Measurements from ENCODE around the gene FJX1. TPM values are rescaled to one million over a fixed set of nuclear protein-coding genes. Genes with fewer than 3 reads are reported as not detected.

Gene FJX1, protein sequence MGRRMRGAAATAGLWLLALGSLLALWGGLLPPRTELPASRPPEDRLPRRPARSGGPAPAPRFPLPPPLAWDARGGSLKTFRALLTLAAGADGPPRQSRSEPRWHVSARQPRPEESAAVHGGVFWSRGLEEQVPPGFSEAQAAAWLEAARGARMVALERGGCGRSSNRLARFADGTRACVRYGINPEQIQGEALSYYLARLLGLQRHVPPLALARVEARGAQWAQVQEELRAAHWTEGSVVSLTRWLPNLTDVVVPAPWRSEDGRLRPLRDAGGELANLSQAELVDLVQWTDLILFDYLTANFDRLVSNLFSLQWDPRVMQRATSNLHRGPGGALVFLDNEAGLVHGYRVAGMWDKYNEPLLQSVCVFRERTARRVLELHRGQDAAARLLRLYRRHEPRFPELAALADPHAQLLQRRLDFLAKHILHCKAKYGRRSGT
- total RNA-seq (2012; rRNA removed) = 56.0 and 74.5 TPM in 2 replicates

DNA sequence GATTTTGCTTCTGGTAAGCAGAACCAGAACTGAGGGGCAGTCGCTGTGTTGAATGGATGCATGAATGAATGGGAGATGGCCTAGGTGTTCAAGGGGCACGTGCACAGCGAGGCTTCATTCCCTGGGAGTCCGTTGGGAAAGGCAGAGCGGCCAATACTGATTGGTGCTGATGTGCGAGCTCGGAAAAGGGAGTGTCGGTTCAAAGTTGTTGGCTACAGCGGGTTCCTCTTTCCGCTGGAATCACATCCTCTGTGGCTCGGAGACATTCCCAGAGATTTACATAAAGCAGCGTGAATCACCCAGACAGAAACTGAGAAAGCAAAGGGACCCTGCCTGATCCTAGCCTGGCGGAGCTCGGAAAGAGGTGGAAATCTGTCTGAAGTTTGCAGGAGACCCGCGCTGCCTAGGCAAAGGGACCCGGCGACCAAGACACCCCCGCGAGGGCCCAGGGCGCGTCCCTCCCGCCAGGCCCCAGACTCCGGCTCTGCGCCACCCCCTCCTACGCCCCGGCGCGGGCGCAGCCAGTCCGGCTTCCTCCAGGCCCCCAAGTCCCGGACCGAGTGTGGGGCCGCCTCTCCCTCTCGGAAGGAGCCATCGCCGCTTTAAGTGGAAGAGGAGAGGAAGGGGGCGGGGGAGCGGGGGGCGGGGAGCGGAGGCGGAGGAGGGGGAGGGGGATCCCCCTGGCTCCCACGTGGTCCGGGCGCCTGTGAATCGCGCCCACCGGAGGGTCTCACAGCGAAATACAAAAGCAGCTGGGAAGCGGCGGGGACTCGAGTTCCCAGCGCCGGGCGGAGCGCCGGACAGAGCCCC lies at the start of gene FJX1:
Gene FJX1 (plus strand): TSS at position 774 of the 810 bp plus-strand sequence. CDS start 177 bp downstream, outside the sequence.
- peak within 1 kb of the TSS; percentile 93 for H3K4me2 ChIP-seq (ENCODE audit: low read length)
- no peaks in the 10 kb centered on the region for H3K27me3 ChIP-seq (ENCODE audit: control insufficient read depth, insufficient read depth, low read length)
- H3K9ac ChIP-seq (ENCODE audit: low read depth, low read length) = peak within 1 kb of the TSS; percentile 86
- H3K36me3 ChIP-seq (ENCODE audit: insufficient read depth, low read length) = no peaks in the 10 kb centered on the region
- no peaks in the 10 kb centered on the region for H3K9me3 ChIP-seq (replicated peaks; ENCODE audit: low read length)
- peaks cover 40% of the 10 kb centered on the region for H3K4me1 ChIP-seq (ENCODE audit: control insufficient read depth, insufficient read depth, low read length)
- H3K4me3 ChIP-seq (ENCODE audit: low read length) = peak within 1 kb of the TSS; percentile 76

DNA sequence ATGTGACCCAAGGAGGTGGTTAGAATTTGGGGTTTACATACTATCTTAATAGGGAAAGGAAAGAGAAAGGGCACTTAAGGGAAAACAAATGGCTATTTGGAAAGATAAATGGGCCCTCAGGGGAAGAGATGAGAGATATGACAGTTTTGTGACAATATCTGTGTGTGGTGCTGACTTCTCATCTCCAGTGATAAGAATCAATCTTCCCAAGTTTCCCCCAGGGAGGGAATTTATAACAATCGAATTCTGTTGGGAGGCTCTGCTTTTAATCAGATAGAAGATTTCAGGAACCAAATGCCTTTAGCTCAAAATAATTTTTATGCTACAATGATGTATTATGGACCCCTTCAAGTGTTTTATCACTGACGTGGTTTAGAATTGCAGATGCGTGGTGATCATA lies 46.6 kb upstream of the FJX1 start:
- no peaks in the 10 kb centered on the region for H3K27me3 ChIP-seq (ENCODE audit: control insufficient read depth, insufficient read depth, low read length)
- no peak overlapping the region for H3K4me2 ChIP-seq (ENCODE audit: low read length)
- H3K4me1 ChIP-seq (ENCODE audit: control insufficient read depth, insufficient read depth, low read length) = peaks cover 22% of the 10 kb centered on the region
- no peaks in the 10 kb centered on the region for H3K36me3 ChIP-seq (ENCODE audit: insufficient read depth, low read length)
- no peak overlapping the region for H3K4me3 ChIP-seq (ENCODE audit: low read length)
- no peaks in the 10 kb centered on the region for H3K9me3 ChIP-seq (replicated peaks; ENCODE audit: low read length)
- no peak overlapping the region for H3K9ac ChIP-seq (ENCODE audit: low read depth, low read length)

DNA sequence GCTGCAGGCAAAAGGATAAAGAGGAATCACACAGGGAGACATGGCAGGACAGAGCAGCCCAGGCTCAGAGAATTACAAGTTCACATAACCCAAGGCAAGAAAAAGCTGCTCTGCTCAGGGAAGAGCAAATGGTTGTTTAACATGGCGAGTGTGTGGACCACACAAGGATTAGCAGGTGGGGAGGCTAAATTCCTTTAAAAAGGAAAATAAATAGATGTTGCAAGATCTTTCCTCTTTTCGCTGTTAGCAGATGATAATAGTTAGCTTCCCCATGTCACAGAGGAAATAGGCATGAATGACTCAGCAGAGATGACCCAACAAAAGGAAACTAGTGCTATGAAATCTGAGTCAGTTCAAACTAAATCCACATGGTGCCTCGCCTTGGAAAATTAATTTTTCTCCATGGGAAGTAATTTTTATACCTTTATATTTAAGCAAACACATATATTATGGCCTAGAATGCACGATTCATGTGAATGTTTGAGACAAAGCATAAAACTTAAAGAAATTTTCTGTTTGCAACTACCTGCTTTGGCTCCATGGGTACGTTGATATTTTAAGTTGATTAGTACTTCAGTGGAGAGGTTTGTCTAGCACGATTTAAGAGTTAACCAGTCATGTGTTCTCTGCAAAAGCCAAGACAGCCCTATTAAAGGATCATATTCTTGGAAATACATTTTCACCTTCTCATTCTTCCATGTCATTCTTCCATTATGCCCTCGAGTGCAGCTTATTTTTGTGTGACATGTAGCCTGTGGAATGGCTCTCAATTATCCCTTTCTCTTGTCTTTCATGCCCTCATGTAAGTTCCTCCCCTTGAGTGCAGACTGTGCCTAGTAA lies 38.5 kb upstream of the FJX1 start:
- H3K9me3 ChIP-seq (replicated peaks; ENCODE audit: low read length) = no peaks in the 10 kb centered on the region
- H3K9ac ChIP-seq (ENCODE audit: low read depth, low read length) = peak overlapping the region; percentile 32
- peak overlapping the region; percentile 1 for H3K4me3 ChIP-seq (ENCODE audit: low read length)
- H3K4me1 ChIP-seq (ENCODE audit: control insufficient read depth, insufficient read depth, low read length) = peaks cover 53% of the 10 kb centered on the region
- H3K4me2 ChIP-seq (ENCODE audit: low read length) = peak overlapping the region; percentile 48
- no peaks in the 10 kb centered on the region for H3K36me3 ChIP-seq (ENCODE audit: insufficient read depth, low read length)
- no peaks in the 10 kb centered on the region for H3K27me3 ChIP-seq (ENCODE audit: control insufficient read depth, insufficient read depth, low read length)

DNA sequence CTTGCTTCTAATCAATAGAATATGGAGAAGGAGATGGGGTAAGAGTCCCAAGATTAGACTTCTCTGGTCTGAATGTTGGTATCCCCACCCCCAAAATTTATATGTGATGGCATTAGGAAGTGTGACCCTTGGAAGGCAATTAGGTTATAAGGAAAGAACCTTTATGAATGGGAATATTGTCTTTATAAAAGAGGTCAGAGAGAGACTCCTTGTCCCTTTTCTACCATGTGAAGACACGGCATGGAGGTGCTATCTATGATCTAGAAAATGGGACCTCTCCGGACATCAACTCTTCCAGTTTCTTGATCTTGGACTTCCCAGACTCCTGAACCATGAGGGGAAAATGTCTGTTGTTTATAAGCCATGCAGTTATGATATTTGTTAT lies 37.9 kb upstream of the FJX1 start:
- Histone ChIP-seq H3K36me3 (ENCODE audit: insufficient read depth, low read length) (no peaks in the 10 kb centered on the region), H3K27me3 (ENCODE audit: control insufficient read depth, insufficient read depth, low read length) (no peaks in the 10 kb centered on the region), H3K4me3 (ENCODE audit: low read length) (no peak overlapping the region), H3K4me2 (ENCODE audit: low read length) (peak overlapping the region; percentile 5), H3K9me3 (replicated peaks; ENCODE audit: low read length) (no peaks in the 10 kb centered on the region), H3K4me1 (ENCODE audit: control insufficient read depth, insufficient read depth, low read length) (peaks cover 59% of the 10 kb centered on the region), H3K9ac (ENCODE audit: low read depth, low read length) (peak overlapping the region; percentile 4)

DNA sequence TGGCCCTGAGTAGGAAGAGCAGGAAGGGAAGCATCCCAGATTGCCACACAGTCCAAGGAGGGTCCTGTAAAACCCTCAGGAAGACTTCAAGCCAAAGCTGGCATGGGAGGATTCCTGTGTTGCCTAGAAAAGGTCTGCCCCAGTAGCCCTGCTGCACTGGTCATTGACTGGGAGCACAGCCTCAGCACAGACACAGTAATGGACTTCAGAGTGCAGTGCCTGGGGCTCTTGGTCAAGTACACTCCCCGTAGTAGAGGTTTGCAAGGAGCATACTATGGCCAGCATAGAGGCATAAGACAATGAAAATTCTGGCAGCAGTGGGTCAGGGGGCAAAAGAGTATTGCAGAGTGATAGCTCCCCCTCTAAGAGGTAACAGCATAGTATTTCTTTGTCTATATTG lies 36.2 kb upstream of the FJX1 start:
- H3K4me1 ChIP-seq (ENCODE audit: control insufficient read depth, insufficient read depth, low read length) = peaks cover 59% of the 10 kb centered on the region
- no peak overlapping the region for H3K4me3 ChIP-seq (ENCODE audit: low read length)
- no peaks in the 10 kb centered on the region for H3K27me3 ChIP-seq (ENCODE audit: control insufficient read depth, insufficient read depth, low read length)
- no peaks in the 10 kb centered on the region for H3K9me3 ChIP-seq (replicated peaks; ENCODE audit: low read length)
- no peaks in the 10 kb centered on the region for H3K36me3 ChIP-seq (ENCODE audit: insufficient read depth, low read length)
- no peak overlapping the region for H3K9ac ChIP-seq (ENCODE audit: low read depth, low read length)
- no peak overlapping the region for H3K4me2 ChIP-seq (ENCODE audit: low read length)

DNA sequence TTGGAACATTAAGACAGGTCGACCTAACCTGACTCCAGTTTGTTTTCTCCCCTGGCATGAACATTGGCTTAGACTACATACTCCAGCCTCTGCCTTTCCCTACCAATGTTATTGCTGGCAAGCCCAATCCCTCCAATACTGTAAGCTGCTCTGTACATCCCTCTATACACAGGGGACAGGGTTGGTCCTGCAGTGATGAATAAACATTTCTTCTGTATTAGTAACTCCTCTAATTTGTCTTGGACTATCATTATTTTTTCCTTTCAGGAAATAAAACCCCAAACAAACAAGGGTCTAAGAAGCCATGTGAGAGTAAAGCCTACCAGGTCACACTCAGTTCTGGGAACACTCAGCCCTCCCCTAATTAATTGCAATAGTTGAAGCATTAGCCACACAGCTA lies 35.1 kb upstream of the FJX1 start:
- Histone ChIP-seq H3K4me3 (ENCODE audit: low read length) (peak overlapping the region; percentile 39), H3K9ac (ENCODE audit: low read depth, low read length) (peak overlapping the region; percentile 73), H3K4me2 (ENCODE audit: low read length) (peak overlapping the region; percentile 36), H3K9me3 (replicated peaks; ENCODE audit: low read length) (no peaks in the 10 kb centered on the region), H3K4me1 (ENCODE audit: control insufficient read depth, insufficient read depth, low read length) (peaks cover 68% of the 10 kb centered on the region), H3K27me3 (ENCODE audit: control insufficient read depth, insufficient read depth, low read length) (no peaks in the 10 kb centered on the region), H3K36me3 (ENCODE audit: insufficient read depth, low read length) (no peaks in the 10 kb centered on the region)

DNA sequence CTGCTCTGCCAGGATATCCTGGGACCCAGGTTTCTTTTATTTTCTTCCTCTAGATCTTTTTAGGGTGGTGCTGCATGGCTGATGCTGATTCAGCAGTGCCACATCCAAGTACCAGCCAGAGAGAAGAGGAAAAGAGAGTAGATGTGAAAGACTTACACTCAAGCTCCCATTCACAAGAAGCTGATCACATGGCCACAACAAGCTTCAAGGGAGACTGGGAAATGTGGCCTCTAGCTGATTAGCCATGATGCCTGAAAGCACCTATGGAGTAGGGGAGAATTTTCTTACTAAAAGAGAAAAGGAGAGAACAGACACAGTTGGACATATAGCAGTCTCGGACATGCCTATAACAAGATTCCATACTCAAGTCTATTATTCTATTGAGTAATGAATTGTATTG lies 34.4 kb upstream of the FJX1 start:
- peak overlapping the region; percentile 36 for H3K4me2 ChIP-seq (ENCODE audit: low read length)
- H3K27me3 ChIP-seq (ENCODE audit: control insufficient read depth, insufficient read depth, low read length) = no peaks in the 10 kb centered on the region
- peak overlapping the region; percentile 73 for H3K9ac ChIP-seq (ENCODE audit: low read depth, low read length)
- peaks cover 75% of the 10 kb centered on the region for H3K4me1 ChIP-seq (ENCODE audit: control insufficient read depth, insufficient read depth, low read length)
- H3K4me3 ChIP-seq (ENCODE audit: low read length) = peak overlapping the region; percentile 39
- H3K9me3 ChIP-seq (replicated peaks; ENCODE audit: low read length) = no peaks in the 10 kb centered on the region
- H3K36me3 ChIP-seq (ENCODE audit: insufficient read depth, low read length) = no peaks in the 10 kb centered on the region

DNA sequence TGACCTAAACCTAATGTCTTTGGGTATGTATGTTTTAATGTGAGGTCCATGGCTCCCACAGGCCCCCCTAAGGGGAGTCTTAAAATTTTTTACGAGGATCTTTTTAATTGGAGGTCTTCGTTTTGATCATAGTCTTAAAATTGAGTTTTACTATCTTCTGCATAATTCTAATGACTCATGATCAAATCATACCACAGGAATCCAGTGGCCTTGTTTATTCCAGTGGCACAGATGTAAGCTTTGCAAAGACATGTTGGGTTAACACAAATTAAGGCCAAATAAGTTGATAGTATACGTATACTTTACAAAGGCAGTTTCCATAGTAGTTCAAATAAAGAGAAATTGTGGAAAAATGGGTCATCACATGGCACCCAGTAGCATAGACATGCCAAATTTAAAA lies 33.9 kb upstream of the FJX1 start:
- Histone ChIP-seq H3K4me1 (ENCODE audit: control insufficient read depth, insufficient read depth, low read length) (peaks cover 79% of the 10 kb centered on the region), H3K36me3 (ENCODE audit: insufficient read depth, low read length) (no peaks in the 10 kb centered on the region), H3K4me2 (ENCODE audit: low read length) (peak overlapping the region; percentile 36), H3K4me3 (ENCODE audit: low read length) (no peak overlapping the region), H3K9ac (ENCODE audit: low read depth, low read length) (peak overlapping the region; percentile 73), H3K9me3 (replicated peaks; ENCODE audit: low read length) (no peaks in the 10 kb centered on the region), H3K27me3 (ENCODE audit: control insufficient read depth, insufficient read depth, low read length) (no peaks in the 10 kb centered on the region)

DNA sequence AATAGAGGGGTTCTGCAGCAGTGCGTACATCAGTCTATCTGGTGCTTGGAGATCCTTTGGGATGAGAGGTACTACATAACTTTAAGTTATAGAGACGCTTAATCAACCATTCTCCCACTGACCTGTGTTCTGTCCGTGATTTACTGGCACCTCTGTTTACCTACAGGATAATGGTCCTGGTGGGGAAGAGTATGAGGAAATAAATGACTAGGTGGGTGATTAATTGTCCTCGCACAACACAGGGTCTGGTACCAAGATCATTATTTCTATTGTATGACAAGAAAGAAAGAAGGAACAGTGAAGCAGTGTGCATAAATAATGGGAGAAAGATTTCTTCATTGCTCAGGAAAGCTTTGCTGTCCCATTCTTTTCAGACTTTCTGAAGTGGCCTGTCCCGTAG lies 32.8 kb upstream of the FJX1 start:
- H3K4me3 ChIP-seq (ENCODE audit: low read length) = no peak overlapping the region
- no peak overlapping the region for H3K4me2 ChIP-seq (ENCODE audit: low read length)
- H3K9ac ChIP-seq (ENCODE audit: low read depth, low read length) = no peak overlapping the region
- H3K27me3 ChIP-seq (ENCODE audit: control insufficient read depth, insufficient read depth, low read length) = no peaks in the 10 kb centered on the region
- H3K36me3 ChIP-seq (ENCODE audit: insufficient read depth, low read length) = no peaks in the 10 kb centered on the region
- peaks cover 79% of the 10 kb centered on the region for H3K4me1 ChIP-seq (ENCODE audit: control insufficient read depth, insufficient read depth, low read length)
- no peaks in the 10 kb centered on the region for H3K9me3 ChIP-seq (replicated peaks; ENCODE audit: low read length)

DNA sequence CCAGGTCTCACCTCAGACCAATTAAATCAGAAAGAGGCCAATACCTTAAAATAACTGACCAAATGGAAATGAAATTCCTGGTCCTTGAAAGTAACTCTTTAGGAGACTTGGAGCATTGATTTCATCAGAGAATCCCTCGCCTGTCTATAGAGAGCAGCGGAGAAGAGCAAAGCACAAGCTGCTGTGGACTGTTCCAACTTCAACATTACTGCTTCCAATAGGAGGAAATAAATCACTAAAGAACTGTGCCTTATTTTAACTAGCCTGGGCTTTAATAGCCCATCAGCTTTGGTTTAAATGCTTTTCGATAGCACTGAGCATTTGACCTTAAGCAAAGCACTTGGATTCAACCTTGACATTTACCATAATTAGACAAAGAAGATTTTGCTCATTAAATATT lies 32.0 kb upstream of the FJX1 start:
- no peak overlapping the region for H3K4me3 ChIP-seq (ENCODE audit: low read length)
- no peak overlapping the region for H3K4me2 ChIP-seq (ENCODE audit: low read length)
- H3K36me3 ChIP-seq (ENCODE audit: insufficient read depth, low read length) = no peaks in the 10 kb centered on the region
- no peak overlapping the region for H3K9ac ChIP-seq (ENCODE audit: low read depth, low read length)
- no peaks in the 10 kb centered on the region for H3K27me3 ChIP-seq (ENCODE audit: control insufficient read depth, insufficient read depth, low read length)
- H3K4me1 ChIP-seq (ENCODE audit: control insufficient read depth, insufficient read depth, low read length) = peaks cover 75% of the 10 kb centered on the region
- H3K9me3 ChIP-seq (replicated peaks; ENCODE audit: low read length) = no peaks in the 10 kb centered on the region

DNA sequence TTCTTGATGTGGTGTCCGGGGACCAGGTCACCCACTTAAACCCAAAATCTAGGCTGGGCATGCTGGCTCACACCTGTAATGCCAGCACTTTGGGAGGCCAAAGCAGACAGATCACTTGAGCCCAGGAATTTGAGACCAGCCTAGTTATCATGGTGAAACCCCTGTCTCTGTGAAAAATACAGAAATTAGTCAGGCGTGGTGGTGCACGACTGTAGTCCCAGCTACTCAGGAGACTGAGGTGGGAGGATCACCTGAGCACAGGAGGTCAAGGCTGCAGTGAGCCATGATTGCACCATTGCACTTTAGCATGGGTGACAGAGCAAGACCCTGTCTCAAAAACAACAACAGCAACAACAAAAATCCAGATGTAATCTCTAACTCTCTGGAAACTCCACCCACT lies 30.3 kb upstream of the FJX1 start:
- Histone ChIP-seq H3K36me3 (ENCODE audit: insufficient read depth, low read length) (no peaks in the 10 kb centered on the region), H3K9ac (ENCODE audit: low read depth, low read length) (no peak overlapping the region), H3K4me2 (ENCODE audit: low read length) (no peak overlapping the region), H3K4me3 (ENCODE audit: low read length) (no peak overlapping the region), H3K4me1 (ENCODE audit: control insufficient read depth, insufficient read depth, low read length) (peaks cover 58% of the 10 kb centered on the region), H3K9me3 (replicated peaks; ENCODE audit: low read length) (no peaks in the 10 kb centered on the region), H3K27me3 (ENCODE audit: control insufficient read depth, insufficient read depth, low read length) (no peaks in the 10 kb centered on the region)

Data from skeletal muscle satellite cell (primary cell).